ENCODE data around the gene RHBDL3. TPM values are rescaled to one million over a fixed set of nuclear protein-coding genes. Genes with fewer than 3 reads are reported as not detected.
"Not testable (repeated sequence)": the region's sequence is repeated elsewhere in the genome, so short reads cannot be mapped to it uniquely, and the experiment has no call there.

Gene RHBDL3, protein sequence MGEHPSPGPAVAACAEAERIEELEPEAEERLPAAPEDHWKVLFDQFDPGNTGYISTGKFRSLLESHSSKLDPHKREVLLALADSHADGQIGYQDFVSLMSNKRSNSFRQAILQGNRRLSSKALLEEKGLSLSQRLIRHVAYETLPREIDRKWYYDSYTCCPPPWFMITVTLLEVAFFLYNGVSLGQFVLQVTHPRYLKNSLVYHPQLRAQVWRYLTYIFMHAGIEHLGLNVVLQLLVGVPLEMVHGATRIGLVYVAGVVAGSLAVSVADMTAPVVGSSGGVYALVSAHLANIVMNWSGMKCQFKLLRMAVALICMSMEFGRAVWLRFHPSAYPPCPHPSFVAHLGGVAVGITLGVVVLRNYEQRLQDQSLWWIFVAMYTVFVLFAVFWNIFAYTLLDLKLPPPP
- under 1 TPM; 0.13 to 0.38 TPM for total RNA-seq

DNA sequence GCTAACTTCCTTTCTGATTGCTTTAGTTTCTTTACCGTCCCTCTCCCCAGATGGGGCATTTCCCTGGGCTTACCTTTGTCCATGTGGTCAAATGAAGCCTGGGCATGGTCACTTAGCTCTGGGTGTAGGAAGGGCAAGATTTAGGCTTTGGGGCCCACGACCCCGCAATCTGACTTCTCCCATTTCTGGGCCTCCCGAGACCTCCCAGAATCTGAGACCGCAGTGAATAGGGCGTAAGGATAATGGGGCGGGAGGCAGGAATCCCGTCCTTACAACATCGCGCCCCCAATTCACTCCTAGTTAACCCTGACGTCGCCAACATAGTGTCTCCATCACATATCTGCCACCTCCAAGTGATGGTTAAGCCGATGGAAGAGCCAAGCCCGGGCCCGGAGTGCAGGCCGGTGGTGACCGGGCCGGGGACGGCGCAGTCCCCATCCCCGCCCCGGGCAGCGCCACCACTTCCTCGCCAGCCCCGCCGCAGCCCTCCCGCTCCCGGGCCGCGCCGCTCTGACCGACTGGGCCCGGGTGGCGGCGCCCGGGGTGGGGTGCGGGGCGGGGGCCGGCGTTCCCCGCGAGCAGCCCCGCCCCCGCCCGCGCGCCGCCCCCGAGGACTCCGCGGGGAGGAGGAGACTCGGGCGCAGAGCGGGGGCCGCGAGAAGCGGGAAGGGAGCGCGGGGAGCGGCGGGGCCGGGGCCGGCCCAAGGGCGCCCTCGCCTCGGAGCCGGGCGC is at the start of gene RHBDL3:
Gene RHBDL3, plus strand, starts transcription at position 641 of the 732 bp plus-strand sequence. CDS start 358 bp downstream, outside the sequence.
- CTCF ChIA-PET, result no interaction called here
- POLR2A ChIA-PET, result no interaction called here

DNA sequence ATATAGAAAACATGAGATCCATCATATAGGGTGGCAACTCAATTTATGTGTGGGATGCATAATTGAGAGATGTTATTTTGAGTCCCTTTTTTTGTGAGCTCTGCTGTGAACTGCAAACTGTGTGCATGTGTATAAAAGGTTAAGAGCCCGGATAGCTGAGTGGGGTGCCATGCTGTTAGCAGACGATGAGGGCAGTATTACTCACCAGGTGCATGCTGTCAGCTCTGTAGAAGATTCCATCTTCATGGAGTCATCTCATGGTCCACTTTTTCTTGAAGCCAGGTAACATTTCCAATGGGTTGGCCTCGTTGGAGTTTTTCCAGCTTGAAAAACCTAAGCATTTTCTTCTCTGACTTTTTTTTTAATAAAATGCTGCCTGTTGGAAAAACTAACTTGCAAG is 43.0 kb upstream of the RHBDL3 start:
- CTCF ChIA-PET, result no interaction called here
- POLR2A ChIA-PET, result interaction anchor here (0.6 kb wide), 1 partner anchor 128 kb away, joined by 4 read pairs; no protein-coding TSS in a partner anchor

DNA sequence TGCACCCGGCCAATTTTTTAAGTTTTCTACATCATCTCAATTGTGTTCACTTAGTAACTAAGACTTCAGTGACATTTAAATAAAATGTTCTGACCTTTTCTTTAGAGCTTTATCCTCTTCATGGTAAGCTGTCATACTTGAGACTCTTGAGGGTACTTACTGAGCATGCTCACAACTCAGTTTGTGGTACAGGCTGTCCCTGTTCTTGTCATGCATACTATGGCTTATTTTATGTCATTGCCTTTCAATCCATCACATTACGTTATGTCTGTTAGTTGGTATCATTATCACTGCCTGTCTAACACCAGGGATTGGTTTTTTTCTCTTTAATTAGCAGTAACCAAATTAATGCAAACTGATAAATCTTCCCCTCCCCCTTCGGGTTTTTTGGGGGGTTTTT is 41.9 kb upstream of the RHBDL3 start:
- ChIA-PET POLR2A (no interaction called here), CTCF (no interaction called here)

DNA sequence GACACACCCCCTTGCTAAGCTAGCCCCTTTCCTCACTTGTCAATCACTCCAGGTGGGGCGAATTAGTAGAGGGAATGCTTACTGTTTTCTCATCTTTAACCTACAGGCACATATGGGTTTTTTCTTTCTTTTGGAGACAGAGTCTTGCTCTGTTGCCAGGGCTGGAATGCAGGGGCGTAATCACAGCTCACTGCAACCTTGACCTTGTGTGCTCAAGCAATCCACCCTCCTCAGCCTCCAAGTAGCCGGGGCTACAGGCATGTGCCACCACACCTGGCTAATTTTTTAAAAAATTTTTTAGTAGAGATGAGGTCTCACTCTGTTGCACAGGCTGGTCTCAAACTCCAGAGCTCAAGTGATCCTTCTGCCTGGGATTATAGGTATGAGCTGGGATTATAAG is 38.7 kb upstream of the RHBDL3 start:
- CTCF ChIA-PET, result interaction anchor here (0.6 kb wide), 1 partner anchor 135 kb away, joined by 3 read pairs; no protein-coding TSS in a partner anchor
- POLR2A ChIA-PET, result no interaction called here

DNA sequence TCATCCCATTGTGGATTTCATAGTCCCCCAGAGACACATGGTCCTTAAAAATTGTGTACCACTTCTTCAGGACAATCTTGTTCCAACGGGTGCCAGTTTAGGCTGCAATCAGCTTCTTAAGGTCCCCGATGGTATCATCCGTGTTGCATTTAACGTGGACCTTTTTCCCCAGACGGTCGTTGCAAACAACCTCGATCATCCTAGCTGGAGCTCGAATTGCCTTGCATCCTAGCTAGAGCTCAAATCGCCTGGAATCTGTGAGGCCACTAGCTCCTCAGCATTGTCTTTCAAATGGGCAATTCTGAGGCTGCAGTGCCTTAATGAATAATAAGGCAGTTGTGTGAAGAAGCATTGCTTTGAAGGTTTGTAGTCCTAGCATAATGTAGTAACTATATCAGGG is 37.7 kb upstream of the RHBDL3 start:
- CTCF ChIA-PET, result no interaction called here
- POLR2A ChIA-PET, result no interaction called here

DNA sequence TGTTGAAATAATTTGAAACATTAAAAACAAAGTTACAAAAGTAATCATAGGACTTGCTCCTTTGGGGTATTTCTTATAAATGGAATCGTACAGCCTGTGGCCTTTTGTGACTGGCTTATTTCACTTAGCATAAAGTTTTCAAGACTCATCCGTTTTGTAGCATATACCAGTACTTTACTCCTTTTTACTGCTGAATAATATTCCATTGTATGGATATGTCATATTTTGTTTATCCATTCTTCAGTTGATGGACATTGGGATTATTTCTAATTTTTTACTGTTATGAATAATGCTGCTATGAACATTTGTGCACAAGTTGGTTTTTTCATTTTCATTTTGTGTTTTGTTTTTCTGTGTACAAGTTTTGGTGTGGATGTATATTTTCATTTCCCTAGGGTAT is 30.0 kb upstream of the RHBDL3 start:
- POLR2A ChIA-PET, result no interaction called here
- CTCF ChIA-PET, result no interaction called here

DNA sequence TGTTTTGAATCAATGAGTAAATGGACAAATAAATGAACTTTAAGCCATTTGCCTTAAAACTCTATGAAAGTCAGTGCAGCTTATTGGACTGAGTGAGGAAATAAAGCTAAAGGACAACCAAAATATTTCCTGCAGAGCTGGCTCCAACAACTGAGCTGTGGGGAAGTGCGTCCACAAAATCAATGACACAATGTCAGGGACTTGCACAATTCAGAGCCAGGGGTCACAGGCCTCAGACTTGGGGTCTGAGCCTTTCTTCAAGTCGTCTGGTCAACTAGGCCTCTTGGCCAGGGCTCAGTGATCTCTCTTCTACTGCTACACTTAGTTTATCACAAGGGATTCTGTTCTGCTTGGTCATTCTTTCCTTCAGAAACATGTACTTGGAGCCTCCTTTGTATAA is 26.2 kb upstream of the RHBDL3 start:
- CTCF ChIA-PET, result no interaction called here
- POLR2A ChIA-PET, result no interaction called here

DNA sequence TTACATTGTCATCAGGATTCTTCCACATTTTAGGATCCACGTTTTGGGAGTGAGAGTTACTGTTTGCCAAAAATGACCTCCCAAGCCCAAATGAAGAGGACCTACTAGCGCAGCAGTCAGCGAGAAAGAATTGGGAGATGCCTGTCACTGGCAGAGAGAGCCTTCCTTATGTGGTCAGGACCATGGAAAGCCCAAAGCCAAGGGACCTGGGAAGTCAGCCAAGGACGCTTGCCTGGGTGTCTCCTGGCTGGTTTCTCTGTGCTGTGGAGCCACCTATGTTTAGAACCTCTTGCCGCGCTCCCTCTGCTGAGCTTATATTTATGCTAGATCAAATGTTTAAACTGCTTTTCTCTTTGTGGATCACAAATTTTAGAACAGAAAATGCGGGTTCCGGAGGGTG is 24.9 kb upstream of the RHBDL3 start:
- ChIA-PET POLR2A (no interaction called here), CTCF (interaction anchor here (1.4 kb wide), 1 partner anchor 8 kb away, joined by 4 read pairs; no protein-coding TSS in a partner anchor)

DNA sequence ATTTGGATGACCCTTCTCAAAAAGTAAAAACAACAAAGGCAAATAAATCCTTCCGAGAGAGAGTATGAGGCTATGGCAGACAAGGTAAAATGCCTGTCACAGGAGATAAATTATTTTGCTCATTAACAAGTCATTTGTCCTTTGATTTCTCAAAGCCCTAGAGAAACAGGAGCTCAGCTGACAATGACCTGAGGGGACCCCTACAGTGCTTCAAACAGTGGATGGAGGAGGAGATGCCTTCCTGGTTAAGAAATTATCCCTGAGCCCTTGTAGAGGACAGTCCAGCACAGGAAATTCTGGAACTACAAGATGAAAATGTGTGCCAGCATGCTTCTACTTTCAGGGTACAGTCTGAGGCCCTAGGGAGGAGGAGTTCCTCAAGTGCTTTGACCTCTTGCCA is 24.0 kb upstream of the RHBDL3 start:
- POLR2A ChIA-PET, result no interaction called here
- CTCF ChIA-PET, result interaction anchor here (1.4 kb wide), 1 partner anchor 9 kb away, joined by 4 read pairs; no protein-coding TSS in a partner anchor

DNA sequence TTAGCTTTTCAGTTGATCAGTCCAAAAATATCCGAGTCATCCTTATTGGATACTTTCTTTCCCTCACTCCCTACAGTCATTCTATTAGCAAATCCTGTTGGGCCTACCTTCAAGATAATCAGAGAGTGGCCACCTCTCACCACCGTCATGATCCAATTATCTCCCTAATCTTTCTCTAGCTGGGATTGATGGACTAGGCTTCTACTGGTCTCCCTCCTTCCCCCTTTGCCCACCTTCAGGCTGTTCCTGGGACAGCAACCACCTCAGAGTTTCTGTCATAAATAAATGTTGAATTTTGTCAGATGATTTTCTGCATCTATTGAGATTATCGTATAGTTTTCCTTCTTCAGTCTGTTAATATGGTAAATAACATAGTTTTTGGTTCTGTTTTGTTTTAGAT is 16.2 kb upstream of the RHBDL3 start:
- CTCF ChIA-PET, result no interaction called here
- POLR2A ChIA-PET, result no interaction called here

DNA sequence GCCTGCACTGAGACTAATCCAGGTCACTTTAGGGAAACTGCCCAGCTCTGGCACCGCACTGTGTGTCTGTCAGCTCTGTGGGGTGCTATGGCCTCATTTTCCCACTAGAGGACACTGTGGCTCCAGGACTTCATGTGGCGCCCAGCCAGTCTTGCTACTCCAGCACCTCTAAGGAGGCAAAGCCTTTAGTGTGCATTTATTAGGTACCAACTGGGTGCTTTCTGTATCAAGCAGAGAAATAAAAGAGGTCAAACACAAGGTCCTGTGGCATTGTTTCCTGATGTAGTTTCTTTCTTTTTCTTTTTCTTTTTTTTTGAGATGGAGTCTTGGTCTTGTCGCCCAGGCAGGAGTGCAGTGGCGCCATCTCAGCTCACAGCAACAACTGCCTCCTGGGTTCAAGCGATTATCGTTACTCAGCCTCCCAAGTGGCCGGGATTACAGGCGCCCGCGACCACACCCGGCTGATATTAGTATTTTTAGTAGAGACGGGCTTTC is 12.5 kb upstream of the RHBDL3 start:
- ChIA-PET CTCF (interaction anchor here (0.6 to 3.0 kb wide), 6 partner anchors 19 to 136 kb away, joined by 3 to 22 read pairs (median 4); no protein-coding TSS in a partner anchor), POLR2A (no interaction called here)

DNA sequence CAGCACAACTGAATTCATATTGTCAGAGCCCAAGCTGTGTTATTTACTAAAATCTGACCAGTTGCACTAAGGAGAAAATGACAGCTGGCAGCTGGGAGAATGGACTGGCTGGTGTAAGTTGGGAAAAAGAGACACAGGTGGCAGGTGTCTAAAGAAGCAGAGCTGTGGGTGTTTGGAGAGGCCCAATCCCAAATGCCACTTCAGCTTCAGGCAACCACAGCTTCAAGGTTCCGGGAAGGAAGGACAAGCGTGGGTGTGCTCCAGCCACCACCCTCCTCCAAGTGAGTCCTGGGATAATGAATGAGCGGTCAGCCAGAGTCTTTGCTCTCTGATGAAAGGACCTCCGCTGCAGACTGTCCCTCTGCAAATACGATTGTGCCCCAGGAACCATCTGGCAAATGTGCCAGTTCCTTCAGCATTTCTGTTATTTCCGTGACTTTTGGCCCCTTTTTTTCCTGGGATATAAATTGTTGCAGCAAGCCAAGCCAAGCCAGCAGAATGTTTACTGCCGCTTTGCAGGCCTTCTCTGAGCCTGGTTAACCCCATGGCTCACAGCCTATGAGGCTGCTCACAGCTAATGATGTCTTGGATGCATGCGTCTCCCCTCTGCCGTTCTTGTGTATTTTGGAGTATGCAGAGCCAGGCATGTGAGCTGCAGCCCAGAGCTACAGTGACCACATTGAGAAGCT is 9.5 kb upstream of the RHBDL3 start:
- POLR2A ChIA-PET, result no interaction called here
- CTCF ChIA-PET, result interaction anchor here (1.3 kb wide), 1 partner anchor 63 kb away, joined by 5 read pairs; no protein-coding TSS in a partner anchor

DNA sequence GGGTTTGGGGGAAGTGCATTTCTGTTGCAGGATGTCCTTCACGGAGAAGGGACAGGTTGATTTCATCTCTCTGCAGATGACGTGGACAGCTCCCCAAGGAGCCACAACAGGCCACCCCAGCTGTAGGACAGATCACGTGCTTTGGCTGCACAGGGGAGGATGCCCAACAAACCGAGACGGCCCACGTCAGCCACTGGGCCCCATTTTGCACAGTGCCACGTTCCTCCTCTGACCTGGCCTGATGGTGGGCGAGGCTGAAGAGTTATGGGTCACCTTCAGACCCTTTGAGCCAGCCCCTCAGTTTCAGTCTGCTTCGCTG is 9.0 kb upstream of the RHBDL3 start:
- CTCF ChIA-PET, result interaction anchor here (1.3 kb wide), 1 partner anchor 63 kb away, joined by 5 read pairs; no protein-coding TSS in a partner anchor
- POLR2A ChIA-PET, result interaction anchor here (0.5 kb wide), 1 partner anchor 140 kb away, joined by 4 read pairs; no protein-coding TSS in a partner anchor

DNA sequence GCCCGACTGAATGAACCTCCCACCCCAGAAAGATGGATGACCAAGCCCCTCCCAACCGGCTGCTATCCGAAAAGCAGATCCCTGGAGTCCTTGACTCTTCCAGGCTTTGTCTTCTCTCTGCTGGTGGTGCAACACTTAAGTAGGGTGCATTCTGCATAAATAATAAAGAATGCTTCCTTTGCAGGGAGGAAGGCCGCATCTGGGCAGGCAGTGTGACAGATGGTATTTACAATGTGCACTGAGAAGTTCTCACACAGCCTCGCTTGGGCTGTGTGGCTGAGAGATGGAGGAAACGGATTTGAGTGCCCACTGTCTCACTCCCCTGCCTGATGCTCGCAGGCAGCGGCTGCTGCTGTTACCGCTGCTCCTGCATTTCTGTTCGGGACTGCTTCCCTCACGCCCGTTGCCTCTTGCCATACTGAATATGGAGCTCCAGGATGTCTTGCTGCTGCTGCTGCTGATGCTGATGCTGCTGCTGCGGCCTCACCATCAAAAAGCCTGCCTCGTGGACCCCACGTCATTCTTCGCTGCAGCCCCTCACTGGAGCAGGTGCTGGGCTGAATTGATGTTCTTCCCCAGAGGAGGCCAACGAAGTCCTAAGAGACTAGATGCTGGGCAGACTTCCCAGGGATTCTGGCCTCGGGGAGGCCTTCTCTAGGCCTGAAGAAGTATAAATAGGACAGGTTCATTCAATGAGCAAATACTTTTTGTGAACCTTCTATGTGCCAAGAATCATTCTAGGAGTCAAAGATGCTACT is 7.1 kb upstream of the RHBDL3 start:
- CTCF ChIA-PET, result interaction anchor here (1.1 kb wide), 1 partner anchor 88 kb away, joined by 5 read pairs; no protein-coding TSS in a partner anchor
- POLR2A ChIA-PET, result no interaction called here

DNA sequence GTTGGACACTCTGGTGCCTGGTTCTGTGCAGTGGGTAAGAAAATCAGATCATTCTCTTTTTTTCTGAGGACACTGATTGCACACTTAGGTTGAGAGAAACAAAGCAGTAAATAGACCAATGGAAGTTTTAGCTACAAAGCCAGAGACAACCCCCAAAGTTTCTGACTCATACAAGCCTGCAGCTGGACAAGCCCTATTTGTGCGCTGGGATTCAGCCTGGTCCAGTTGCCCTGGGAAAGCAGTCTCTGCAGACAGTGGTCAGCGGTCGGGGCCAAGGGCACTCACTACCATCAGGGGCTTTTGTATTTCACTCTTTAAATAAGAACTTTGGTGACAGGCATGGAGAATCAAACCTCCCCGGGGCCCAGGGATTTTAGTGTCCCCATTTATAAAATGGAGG is 6.0 kb upstream of the RHBDL3 start:
- POLR2A ChIA-PET, result no interaction called here
- CTCF ChIA-PET, result interaction anchor here (1.1 kb wide), 1 partner anchor 87 kb away, joined by 5 read pairs; no protein-coding TSS in a partner anchor

DNA sequence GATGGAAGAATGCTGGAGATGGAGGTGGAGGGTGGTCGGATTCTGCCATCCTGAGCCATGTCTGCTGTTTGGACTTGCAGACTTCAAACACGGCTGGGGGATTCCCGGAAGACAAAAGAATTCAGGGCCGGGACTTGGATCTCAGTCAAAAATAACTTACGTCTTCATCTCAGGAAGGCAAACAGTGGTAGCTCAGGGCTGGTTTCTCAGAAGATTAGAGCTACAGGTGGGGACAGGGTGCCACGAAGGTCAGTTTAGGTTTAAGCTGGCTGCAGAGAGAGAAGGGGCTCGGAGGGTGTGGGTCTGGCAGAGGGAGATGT is 4.3 kb upstream of the RHBDL3 start:
- ChIA-PET CTCF (no interaction called here), POLR2A (no interaction called here)

DNA sequence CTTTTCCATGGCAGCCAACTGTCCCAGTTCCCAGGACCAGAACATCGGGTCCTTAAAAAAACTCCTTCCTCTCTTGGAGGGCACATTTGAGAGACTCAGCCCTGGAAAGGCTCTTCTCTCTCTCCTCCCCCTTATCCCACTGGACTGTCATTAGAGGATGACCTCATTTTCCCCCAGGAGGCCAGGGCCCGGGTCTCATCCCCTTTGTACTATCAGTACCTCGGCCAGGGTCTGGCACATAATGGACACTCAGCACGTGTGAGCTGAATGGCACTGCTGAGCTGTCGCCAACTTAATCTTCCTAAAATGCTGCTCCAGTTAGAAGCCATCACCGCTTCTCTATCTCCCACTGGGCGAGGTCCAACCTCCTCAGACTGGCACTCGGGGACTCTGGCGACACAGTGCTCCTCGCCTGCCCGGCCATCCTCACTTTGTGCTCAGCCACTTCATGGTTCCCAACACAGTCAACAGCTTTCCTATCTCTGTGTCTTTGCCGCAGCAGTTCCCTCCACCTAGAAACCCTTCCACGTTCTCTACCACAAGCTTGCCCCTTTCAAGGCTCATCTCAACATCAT is 3.6 kb upstream of the RHBDL3 start:
- ChIA-PET CTCF (no interaction called here), POLR2A (no interaction called here)

DNA sequence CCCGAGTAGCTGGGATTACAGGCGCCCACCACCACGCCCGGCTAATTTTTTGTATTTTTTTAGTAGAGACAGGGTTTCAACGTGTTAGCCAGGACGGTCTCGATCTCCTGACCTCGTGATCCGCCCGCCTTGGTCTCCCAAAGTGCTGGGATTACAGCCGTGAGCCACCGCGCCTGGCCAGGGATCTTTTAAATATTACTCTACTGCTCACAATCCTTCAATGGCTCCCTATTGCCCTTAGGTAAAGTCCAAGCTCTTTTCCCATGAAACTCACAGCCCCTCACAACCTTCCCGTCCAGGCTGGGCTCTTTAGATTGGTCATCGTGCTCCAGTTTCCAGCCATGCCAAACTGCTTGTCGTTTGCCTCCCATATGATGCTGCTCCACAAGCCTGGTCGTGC is 2.1 kb upstream of the RHBDL3 start:
- POLR2A ChIA-PET, CTCF ChIA-PET: not testable (repeated sequence)

DNA sequence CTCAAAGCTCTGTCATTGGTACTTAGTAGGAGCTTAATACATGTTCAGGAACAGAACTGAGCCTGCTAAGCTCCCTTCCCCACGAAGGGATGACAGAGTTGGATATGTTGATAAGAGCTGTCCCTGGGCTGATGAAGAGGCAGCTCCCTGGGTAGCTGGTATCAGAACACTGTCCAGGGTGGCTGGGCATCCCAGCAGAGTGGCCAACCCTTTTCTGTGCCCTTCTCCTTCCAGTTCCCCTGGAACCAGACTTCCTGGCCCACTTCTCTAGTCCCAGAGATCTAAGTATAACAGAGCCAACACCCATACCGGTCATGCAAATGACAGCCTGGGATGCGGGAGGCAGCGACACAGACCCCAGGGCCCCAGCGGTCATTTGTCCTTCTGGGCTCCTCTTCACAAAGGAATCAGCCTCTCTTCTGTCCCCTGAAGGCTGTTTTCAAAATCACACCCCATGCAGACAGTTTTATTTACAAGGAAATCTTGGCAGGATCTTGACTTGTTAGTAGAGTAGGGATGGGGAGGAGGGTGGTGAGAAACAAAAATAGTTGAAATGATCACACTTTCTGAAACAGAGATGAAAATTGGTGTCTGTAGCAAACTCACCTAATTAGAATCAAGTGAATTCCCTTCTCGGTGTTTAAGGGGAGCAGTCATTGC is 1.4 kb upstream of the RHBDL3 start:
- CTCF ChIA-PET, result no interaction called here
- POLR2A ChIA-PET, result interaction anchor here (0.6 kb wide), 1 partner anchor 54 kb away, joined by 4 read pairs; no protein-coding TSS in a partner anchor
